Activated CD4-positive, CD25-positive, alpha-beta regulatory T cell treated with anti-CD3 and anti-CD28 coated beads, Interleukin-2, amount 50 U/mL, for 24 hours (primary cell): ENCODE data around the gene CRACDL.
"Not testable (repeated sequence)": the region's sequence is repeated elsewhere in the genome, so short reads cannot be mapped to it uniquely, and the experiment has no call there.

Source experiments
- ATAC-seq, 2 donors: fragments of 150-1000 bp; cut with Tn5 transposase; one replicate each; pipeline ENCODE4 v1.10.0; 2021; ENCODE audit warnings: mild to moderate bottlenecking in 1 of 2, moderate library complexity in 1 of 2

Gene CRACDL

DNA sequence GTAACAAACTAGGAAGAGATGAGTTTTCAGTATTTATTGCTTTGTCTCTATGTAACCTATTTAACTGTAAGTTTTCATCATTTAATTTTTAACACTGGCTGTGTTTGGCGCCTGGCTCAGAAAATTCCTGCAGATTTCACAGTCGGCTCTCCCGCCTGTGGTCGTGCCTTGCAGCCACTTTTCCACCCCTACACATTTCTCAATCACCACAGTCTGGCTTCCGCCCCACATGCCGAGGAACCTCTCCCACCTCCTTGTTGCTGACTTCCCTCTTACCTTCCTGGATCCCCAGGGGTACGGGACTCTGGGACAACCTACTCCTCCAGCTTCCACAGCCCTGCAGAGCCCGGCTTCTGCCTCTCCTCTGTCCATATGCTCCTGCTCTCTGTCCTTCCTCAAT, 163.5 kb downstream of the CRACDL start:
- no peak for ATAC-seq

DNA sequence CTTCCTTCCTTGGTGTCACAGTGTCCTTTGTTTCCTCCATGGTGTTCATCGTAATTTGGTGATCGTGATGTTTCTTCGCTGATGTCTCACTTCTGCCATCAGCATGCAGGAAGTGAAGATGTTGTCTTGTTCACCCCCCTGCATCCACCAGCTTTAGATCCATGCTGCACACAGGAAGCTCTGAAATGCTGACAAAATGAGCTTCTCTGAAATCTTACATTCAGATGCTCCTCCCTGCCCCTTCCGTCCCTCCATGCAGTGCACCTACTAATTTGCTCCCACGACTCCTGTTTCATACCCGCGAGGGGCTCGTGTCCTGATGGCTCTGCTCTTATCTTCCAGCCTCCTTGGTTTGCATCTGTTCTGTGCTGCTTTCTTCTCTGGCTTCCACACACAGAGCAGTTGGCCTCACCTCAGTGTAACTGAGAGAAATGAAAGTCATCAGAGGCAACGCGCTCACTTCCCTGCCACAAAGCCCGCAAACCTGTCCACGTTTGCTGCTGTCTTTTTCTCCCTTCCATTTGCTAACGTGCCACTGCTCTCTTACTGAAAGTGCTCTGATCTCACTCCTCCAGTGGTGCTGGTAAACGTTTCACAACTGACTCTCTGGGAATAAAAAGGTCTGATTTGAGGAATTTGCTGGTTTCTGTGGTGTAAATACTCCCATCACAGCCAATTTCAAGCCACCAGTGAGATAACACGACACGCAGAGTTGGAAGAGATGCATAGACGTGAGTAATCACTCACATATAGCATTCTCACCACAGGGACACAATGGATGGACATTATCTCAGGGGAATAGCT, 164.1 kb downstream of the CRACDL start:
- peak; percentile 61 to 66 for ATAC-seq

- no peak for ATAC-seq
Measured at GRCh38 chr2:98771264-98771663, 164.8 kb downstream of the CRACDL start.

GRCh38 chr2:98769784-98770183, 166.2 kb downstream of the CRACDL start:
- no peak for ATAC-seq

- ATAC-seq = no peak
Measured at GRCh38 chr2:98769114-98769476, 166.9 kb downstream of the CRACDL start.

DNA sequence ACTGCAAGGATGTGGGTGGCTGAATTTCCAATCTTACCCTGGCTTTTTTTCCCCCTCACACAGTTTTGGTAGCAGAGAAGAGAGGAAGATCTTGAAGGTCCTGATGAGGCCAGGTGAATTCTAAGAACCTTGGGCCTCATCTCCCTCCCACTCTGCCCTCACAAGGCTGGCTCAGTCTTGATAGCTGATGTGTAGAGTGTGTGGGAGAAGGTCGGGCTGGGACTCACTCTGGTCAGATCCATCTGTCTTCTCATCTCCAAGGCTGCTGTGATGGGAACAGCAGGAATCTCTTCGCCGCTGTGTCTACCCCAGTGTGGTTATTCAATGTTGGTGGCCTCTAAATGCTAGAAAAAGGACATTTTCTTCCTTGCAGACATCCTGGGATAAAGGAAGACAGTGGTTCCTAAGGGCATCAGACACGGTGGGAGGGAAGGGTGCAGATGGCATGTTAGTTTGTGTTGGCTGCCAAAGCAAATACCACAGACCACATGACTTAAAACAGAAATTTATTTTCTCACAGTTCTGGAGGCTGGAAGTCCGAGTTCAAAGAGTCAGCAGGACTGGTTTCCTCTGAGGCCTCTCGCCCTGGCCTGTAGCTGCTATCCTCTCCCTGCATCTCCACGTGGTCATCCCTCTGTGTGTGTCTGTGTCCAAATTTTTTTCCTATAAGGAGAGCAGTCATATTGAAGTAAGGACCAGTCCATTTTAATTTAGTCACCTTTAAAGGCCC, 167.5 kb downstream of the CRACDL start:
- ATAC-seq = peak; percentile 7 to 24

DNA sequence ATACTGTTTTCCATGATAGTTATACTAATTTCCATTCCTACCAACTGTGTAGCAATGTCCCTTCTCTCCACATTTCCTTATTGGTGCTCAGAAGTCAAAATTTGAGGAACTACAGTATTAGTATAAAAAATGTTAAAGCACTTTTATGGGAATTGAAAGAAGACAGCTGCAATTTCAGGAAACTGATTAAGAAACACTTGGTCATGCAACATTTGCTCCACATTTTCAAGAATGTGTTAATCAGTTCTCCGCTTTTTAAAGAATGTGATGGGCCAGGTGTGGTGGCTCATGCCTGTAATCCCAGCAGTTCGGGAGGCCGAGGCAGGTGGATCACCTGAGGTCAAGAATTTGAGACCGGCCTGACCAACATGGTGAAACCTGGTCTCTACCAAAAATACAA, 171.5 kb downstream of the CRACDL start:
- ATAC-seq = no peak

DNA sequence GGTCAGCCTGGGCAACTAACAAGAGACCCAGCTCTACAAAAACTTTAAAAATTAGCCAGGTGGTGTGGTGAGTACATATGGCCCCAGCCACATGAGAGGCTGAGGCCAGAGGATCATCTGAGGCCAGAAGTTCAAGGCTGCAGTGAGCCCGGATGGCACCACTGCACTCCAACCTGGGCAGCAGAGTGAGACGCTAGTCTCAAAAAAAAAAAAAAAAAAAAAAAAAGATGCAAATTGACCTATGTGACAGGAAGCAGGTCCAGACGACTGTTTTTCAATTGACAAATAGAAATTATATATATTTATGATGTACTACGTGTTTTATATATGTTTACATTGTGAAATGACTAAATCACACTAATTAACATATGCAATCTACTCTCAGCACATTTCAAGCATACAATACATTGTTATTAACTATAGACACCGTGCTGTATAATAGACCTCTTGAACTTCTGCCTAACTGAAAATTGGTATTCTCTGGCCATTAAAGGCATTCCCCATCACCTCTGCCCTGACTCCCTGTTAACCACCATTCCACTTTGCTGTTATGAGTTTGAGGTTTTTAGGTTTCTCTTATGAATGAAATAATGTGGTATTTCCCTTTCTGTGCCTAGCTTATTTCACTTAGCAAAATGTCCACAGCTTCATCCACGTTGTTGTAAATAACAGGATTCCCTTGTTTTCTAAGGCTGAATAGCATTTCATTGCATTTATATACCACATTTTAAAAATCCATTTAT, 172.6 kb downstream of the CRACDL start:
- no peak for ATAC-seq

GRCh38 chr2:98761909-98762308, 174.1 kb downstream of the CRACDL start:
- ATAC-seq = no peak

- ATAC-seq = peak; percentile 68 to 73
Measured at GRCh38 chr2:98761267-98761781, 174.7 kb downstream of the CRACDL start.

DNA sequence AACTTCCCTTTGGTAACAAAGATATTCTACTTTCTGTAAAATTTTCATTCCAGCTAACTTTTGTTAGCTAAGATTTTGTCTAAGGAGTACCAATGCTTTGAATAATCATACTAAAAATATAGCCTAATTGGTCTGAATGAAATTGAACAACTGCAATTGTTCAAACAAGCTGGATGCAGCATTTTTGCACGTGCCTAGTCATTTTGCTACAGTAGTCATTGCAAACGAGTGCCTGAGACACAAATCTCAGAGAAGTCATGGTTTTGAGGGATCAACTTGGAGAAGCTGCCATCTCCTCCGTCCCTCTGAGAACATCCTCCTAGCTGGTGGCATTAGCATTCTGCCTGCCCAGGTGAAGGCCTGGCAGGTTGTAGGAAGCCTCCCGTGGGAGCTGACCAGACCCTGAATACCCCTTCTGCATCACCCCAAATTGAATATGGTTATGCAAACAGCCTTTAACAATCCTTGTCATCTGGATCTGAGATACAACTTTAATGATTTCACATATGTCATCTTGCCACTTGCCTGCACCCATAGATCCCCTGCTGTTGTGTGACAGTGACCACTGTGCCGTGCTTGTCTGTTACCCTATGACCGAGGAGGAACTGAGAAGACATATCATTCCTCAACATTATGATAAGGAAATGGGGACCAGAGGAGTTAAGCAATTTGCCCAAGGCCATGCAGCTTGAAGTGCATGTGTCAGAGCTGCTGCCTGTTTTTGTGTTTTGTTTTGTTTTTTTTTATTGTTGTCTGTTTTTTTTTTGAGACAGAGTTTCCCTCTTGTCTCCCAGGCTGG, 176.0 kb downstream of the CRACDL start:
- no peak for ATAC-seq

DNA sequence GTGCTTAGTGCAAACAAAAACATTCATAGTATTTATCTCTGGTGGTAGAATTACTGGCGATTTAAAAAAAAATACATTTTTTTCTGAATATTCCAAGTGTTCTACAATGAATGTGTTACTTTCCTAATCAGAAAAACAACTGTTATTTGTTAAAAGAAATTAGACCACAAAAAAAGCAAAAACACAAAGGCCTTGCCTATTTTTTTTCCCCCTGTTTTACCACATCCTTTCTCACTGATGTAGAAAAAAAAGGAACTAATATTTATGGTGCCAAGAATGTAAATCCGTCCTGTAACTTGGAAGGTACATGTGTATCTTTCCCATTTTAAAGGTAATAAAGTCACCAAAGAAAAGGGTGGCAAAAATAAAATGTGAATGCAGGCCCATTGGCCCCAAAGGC, 176.7 kb downstream of the CRACDL start:
- ATAC-seq = no peak

GRCh38 chr2:98757904-98758421, 178.1 kb downstream of the CRACDL start:
- peak; percentile 60 to 61 for ATAC-seq

- no peak for ATAC-seq
Measured at GRCh38 chr2:98753801-98754200, 182.2 kb downstream of the CRACDL start.

- ATAC-seq = not testable (repeated sequence)
Measured at GRCh38 chr2:98752711-98753110, 183.3 kb downstream of the CRACDL start.

DNA sequence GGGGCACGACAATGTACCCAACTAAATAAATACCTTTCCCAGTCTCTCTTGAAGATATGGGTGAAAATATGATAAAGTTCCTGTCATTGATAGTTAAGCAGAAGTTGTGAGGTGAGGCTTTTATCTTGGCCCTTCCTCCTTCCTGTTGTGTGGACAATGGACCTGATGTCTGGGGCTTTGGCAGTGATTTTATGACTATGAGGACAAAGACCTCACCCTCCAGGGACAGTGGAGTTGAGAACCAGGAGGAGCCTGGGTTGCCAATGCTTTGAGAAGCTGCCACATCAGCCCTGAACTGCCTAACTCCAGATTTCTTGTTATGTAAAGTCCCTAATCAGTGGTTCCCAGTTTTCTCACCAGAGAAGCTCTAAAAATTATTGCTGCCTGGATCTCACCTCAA, 184.3 kb downstream of the CRACDL start:
- no peak for ATAC-seq

GRCh38 chr2:98750593-98751282, 185.3 kb downstream of the CRACDL start:
- no peak for ATAC-seq

DNA sequence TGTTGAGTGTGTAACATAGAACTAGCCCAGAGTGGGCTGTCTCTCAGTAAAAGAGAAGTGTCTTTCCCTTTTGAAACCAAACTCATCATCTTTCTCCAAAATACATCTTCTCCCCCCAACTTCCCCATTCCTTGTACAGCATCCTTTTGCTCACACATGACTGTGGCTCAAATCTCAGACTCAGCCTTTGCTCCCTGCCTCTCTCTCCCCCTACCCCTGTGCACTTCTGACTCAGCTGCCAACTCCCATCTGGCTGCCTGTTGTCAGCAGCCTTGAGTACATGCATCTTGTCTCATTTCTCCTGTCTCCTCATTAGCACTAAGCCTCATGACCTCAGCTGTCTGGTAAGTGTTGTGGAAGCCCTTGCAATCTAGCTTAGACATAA, 187.0 kb downstream of the CRACDL start:
- ATAC-seq = peak in 1 of 2 donors; percentile 24

DNA sequence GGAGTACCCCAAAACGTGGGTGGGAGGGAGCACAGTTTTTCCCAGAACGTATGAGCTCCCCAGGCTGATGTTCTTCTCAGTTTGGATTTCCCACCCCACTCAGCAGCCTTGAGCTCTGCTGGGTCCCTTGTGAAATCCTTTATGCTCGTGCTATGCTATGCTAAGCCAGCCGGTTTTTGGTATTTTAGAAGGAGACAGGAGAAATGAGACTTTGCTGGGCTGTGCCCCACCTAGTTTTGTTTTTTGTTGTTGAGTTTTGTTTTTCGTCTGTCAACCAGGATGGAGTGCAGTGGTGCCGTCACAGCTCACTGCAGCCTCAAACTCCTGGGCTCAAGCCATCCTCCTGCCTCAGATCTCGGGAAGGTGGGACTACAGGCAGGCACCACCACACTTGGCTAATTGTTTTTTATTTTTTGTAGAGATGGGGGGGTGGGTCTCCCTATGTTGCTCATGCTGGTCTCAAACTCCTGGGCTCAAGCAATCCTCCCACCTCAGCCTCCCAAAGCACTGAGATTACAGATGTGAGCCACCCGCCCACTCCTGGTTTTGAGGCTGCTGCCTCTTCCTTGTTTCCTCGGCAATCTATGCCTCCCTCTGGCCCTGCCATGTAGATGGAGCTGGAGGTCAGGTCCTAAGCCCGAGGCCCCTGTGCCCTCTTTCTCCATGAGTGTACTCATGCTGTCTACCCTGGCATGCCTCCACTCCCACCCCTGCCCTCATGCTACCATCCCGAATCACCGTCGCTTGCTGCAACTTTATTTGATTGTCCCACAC, 187.5 kb downstream of the CRACDL start:
- no peak for ATAC-seq

GRCh38 chr2:98747888-98748287, 188.1 kb downstream of the CRACDL start:
- no peak for ATAC-seq

DNA sequence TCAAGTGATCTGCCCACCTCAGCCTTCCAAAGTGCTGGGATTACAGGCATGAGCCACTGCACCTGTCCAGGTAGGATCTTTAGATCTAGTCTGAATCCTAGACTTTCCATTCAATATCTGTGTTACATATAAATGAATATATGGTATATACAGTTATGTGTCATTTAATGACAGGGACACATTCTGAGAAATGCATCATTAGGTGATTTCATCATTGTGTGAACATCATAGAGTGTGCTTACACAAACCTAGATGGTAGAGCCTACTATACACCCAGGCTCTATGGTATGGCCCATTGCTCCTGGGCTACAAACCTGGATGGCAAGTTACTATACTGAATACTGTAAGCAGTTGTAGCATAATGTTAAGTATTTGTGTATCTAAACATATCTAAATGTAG, 189.6 kb downstream of the CRACDL start:
- ATAC-seq = no peak
